K562 (cell line): Measurements from ENCODE around the gene SHFL. TPM values are rescaled to one million over a fixed set of nuclear protein-coding genes. Genes with fewer than 3 reads are reported as not detected.

Experiments
- ARNT ChIP-seq, 2 experiments: fragments of 450-650 bp; IDR thresholded peaks; 2 replicates each; pipeline ENCODE4 v1.6.1; 2016; ENCODE audit warnings: mild to moderate bottlenecking in 1 of 2
- BRD9 ChIP-seq: fragments of 450-650 bp; IDR thresholded peaks from 2 replicates; pipeline ENCODE4 v1.6.1; 2018; ENCODE audit warnings: low read depth; ENCODE audit not compliant: partially characterized antibody
- CCNT2 ChIP-seq: IDR thresholded peaks from 2 replicates; pipeline ENCODE4 v1.6.1; 2011; ENCODE audit warnings: borderline replicate concordance, low read depth, mild to moderate bottlenecking, moderate library complexity, mixed read lengths, low read length; ENCODE audit not compliant: insufficient read length; ENCODE audit errors: extremely low read depth
- FOXJ2 ChIP-seq: fragments of 200-800 bp; sonication (Bioruptor generic); IDR thresholded peaks from 2 replicates; pipeline ENCODE4 v1.6.1; 2016; ENCODE audit warnings: missing genetic modification characterization, missing compliant biosample characterization
- GTF2F1 ChIP-seq: IDR thresholded peaks from 2 replicates; pipeline ENCODE4 v1.6.1; 2011; ENCODE audit warnings: low read depth, low read length, improper control_type of control experiment
- LCOR ChIP-seq: sonication (generic); formaldehyde crosslinking; IDR thresholded peaks from 2 replicates; pipeline ENCODE4 v1.8.0; 2022; ENCODE audit warnings: mild to moderate bottlenecking, missing genetic modification reagents
- PRMT5 ChIP-seq: sonication (generic); formaldehyde crosslinking; IDR thresholded peaks from 2 replicates; pipeline ENCODE4 v1.5.0; 2020; ENCODE audit warnings: missing genetic modification reagents
- RBM14 ChIP-seq: fragments of 200-400 bp; formaldehyde crosslinking; IDR thresholded peaks from 2 replicates; pipeline ENCODE4 v1.6.1; 2018; ENCODE audit warnings: low read depth, mild to moderate bottlenecking, low read length, moderate library complexity, borderline replicate concordance; ENCODE audit not compliant: insufficient read depth
- TEAD4 ChIP-seq, 2 experiments: sonication (generic) in 1 of 2; formaldehyde crosslinking in 1 of 2; IDR thresholded peaks; 2 replicates each; pipeline versions ENCODE4 v1.6.1 to v1.8.0; 2012 to 2022; ENCODE audit warnings: borderline replicate concordance in 1 of 2, inconsistent platforms in 1 of 2, low read length in 1 of 2, mild to moderate bottlenecking in 1 of 2, missing genetic modification reagents in 1 of 2
- ZNF174 ChIP-seq: fragments of 250-450 bp; sonication (Bioruptor Pico); IDR thresholded peaks from 2 replicates; pipeline ENCODE4 v1.4.0; 2020; ENCODE audit warnings: mild to moderate bottlenecking
- ZNF778 ChIP-seq: fragments of 450-650 bp; formaldehyde crosslinking; IDR thresholded peaks from 2 replicates; pipeline ENCODE4 v1.4.0; 2020; ENCODE audit warnings: mild to moderate bottlenecking, moderate library complexity
- ZSCAN32 ChIP-seq: fragments of 450-650 bp; formaldehyde crosslinking; IDR thresholded peaks from 2 replicates; pipeline ENCODE4 v1.4.0; 2020; ENCODE audit warnings: mild to moderate bottlenecking, moderate library complexity
- polyA plus RNA-seq, 8 experiments: library from polyadenylated mRNA; depleted of rRNA in 4 of 8; stranded (reverse) in 5 of 8; unstranded in 3 of 8; fragments of >200 nt; fragmentation: Nextera tagmentation in 2 of 8; fragmentation: Illumina TruSeq in 1 of 8; extraction: Ambion mirVana in 2 of 8; extraction: Trizol in 1 of 8; gene quantifications; 2 replicates each; pipeline versions ENCODE4 v1.2.1 to v1.2.3, GENCODE V29; 2011 to 2014; ENCODE audit warnings: inconsistent platforms in 1 of 8, missing spikeins in 1 of 8
- total RNA-seq, 7 experiments: library from RNA; depleted of rRNA in 6 of 7; stranded (reverse); fragments of >200 nt in 6 of 7; fragmentation: Illumina TruSeq in 2 of 7; extraction: Trizol in 2 of 7; gene quantifications; 2 replicates each; pipeline versions ENCODE4 v1.2.1 to v1.2.3, GENCODE V29; 2011 to 2021; ENCODE audit warnings: low replicate concordance in 1 of 7
- TF ChIP-seq, protein P1 (sequence below): fragments of 450-650 bp; formaldehyde crosslinking; IDR thresholded peaks from 2 replicates; pipeline ENCODE4 v1.4.0; 2020; ENCODE audit warnings: mild to moderate bottlenecking, moderate library complexity
- TF ChIP-seq, protein P2 (sequence below): fragments of 450-650 bp; IDR thresholded peaks from 2 replicates; pipeline ENCODE4 v1.7.0; 2016; ENCODE audit warnings: borderline replicate concordance
- TF ChIP-seq, protein P3 (sequence below): sonication (generic); formaldehyde crosslinking; IDR thresholded peaks from 2 replicates; pipeline ENCODE4 v1.8.1; 2023; ENCODE audit warnings: mild to moderate bottlenecking, missing genetic modification reagents
- TF ChIP-seq, protein P4 (sequence below): fragments of 450-650 bp; formaldehyde crosslinking; IDR thresholded peaks from 2 replicates; pipeline ENCODE4 v1.4.0; 2020; ENCODE audit warnings: mild to moderate bottlenecking, moderate library complexity
- TF ChIP-seq, protein P5 (sequence below): fragments of 250-450 bp; sonication (Bioruptor Pico); IDR thresholded peaks from 2 replicates; pipeline ENCODE4 v1.4.0; 2020; ENCODE audit warnings: mild to moderate bottlenecking
- TF ChIP-seq, protein P6 (sequence below): fragments of 450-650 bp; IDR thresholded peaks from 2 replicates; pipeline ENCODE4 v1.6.1; 2016

The SHFL gene
- total and polyA plus RNA-seq, 9 of the 15 experiments (the other 6 are each of a cell fraction or from before 2014, with no cell fraction given): 1.5 to 25.7 (median 13.0) TPM

DNA sequence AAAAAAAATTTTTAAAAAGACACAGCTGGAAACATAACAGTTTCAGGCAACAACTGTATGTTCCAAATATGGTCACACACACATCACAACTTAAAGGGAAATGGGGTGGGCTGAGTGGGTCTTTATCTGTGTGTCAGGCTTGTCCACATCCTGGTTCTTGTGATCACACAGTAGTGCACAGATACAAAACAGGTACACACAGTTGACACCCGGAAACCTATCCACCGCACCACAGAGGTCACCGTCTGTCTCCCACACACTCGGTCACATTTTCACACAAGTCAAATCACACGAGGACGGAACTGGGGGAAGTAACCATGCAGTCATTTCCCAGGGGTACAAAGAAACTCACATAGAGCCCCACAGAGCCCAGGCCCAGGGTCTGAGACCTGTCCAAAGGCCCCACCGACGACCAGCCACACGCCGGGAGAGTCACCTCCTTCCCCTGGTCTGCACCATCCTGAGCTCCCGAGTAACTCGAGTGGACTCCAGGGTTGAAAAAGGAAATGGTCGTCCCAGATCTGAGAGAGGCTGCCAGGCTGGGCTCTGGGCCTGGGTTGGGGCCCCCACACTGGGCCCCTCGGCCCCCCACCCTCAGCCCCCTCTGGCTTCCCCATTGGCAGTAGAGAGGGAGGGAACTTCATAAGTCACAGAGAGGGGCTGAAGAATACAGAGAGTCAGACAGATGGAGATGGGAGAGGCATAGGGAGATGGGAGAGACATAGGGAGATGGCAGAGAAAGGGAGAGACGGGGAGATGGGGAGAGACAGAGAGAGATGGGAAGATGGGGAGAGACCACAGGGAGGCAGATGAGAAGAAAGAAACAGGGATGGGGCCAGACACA lies 18.8 kb downstream of the SHFL start (continued):
- TF ChIP-seq, protein P1, sequence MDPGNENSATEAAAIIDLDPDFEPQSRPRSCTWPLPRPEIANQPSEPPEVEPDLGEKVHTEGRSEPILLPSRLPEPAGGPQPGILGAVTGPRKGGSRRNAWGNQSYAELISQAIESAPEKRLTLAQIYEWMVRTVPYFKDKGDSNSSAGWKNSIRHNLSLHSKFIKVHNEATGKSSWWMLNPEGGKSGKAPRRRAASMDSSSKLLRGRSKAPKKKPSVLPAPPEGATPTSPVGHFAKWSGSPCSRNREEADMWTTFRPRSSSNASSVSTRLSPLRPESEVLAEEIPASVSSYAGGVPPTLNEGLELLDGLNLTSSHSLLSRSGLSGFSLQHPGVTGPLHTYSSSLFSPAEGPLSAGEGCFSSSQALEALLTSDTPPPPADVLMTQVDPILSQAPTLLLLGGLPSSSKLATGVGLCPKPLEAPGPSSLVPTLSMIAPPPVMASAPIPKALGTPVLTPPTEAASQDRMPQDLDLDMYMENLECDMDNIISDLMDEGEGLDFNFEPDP (CRISPR knock-in tag): no peak
- no peak for TF ChIP-seq ZSCAN32
- TF ChIP-seq GTF2F1: no peak
- no peak for TF ChIP-seq CCNT2
- TF ChIP-seq, protein P2, sequence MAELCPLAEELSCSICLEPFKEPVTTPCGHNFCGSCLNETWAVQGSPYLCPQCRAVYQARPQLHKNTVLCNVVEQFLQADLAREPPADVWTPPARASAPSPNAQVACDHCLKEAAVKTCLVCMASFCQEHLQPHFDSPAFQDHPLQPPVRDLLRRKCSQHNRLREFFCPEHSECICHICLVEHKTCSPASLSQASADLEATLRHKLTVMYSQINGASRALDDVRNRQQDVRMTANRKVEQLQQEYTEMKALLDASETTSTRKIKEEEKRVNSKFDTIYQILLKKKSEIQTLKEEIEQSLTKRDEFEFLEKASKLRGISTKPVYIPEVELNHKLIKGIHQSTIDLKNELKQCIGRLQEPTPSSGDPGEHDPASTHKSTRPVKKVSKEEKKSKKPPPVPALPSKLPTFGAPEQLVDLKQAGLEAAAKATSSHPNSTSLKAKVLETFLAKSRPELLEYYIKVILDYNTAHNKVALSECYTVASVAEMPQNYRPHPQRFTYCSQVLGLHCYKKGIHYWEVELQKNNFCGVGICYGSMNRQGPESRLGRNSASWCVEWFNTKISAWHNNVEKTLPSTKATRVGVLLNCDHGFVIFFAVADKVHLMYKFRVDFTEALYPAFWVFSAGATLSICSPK: no peak
- no peak for TF ChIP-seq ARNT (IDR thresholded peaks at IDR 0.05)
- TF ChIP-seq ZNF778: no peak
- 0 out of 2 replicates have a peak, but pooled peaks have one; percentile 39 for TF ChIP-seq FOXJ2 (tag)
- TF ChIP-seq, protein P3, sequence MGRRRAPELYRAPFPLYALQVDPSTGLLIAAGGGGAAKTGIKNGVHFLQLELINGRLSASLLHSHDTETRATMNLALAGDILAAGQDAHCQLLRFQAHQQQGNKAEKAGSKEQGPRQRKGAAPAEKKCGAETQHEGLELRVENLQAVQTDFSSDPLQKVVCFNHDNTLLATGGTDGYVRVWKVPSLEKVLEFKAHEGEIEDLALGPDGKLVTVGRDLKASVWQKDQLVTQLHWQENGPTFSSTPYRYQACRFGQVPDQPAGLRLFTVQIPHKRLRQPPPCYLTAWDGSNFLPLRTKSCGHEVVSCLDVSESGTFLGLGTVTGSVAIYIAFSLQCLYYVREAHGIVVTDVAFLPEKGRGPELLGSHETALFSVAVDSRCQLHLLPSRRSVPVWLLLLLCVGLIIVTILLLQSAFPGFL (CRISPR knock-in tag): no peak
- TF ChIP-seq, protein P4, sequence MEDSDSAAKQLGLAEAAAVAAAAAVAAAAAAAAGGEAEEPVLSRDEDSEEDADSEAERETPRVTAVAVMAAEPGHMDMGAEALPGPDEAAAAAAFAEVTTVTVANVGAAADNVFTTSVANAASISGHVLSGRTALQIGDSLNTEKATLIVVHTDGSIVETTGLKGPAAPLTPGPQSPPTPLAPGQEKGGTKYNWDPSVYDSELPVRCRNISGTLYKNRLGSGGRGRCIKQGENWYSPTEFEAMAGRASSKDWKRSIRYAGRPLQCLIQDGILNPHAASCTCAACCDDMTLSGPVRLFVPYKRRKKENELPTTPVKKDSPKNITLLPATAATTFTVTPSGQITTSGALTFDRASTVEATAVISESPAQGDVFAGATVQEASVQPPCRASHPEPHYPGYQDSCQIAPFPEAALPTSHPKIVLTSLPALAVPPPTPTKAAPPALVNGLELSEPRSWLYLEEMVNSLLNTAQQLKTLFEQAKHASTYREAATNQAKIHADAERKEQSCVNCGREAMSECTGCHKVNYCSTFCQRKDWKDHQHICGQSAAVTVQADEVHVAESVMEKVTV: no peak
- TF ChIP-seq TEAD4 (IDR thresholded peaks at IDR 0.05; ENCODE audit: low read length): no peak
- TF ChIP-seq TEAD4 (CRISPR knock-in tag; IDR thresholded peaks at IDR 0.05; ENCODE audit: borderline replicate concordance): no peak
- TF ChIP-seq ZNF174: no peak
- TF ChIP-seq LCOR (CRISPR knock-in tag): no peak
- no peak for TF ChIP-seq RBM14
- TF ChIP-seq, protein P5, sequence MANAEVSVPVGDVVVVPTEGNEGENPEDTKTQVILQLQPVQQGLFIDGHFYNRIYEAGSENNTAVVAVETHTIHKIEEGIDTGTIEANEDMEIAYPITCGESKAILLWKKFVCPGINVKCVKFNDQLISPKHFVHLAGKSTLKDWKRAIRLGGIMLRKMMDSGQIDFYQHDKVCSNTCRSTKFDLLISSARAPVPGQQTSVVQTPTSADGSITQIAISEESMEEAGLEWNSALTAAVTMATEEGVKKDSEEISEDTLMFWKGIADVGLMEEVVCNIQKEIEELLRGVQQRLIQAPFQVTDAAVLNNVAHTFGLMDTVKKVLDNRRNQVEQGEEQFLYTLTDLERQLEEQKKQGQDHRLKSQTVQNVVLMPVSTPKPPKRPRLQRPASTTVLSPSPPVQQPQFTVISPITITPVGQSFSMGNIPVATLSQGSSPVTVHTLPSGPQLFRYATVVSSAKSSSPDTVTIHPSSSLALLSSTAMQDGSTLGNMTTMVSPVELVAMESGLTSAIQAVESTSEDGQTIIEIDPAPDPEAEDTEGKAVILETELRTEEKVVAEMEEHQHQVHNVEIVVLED (CRISPR knock-in tag): no peak
- TF ChIP-seq, protein P6, sequence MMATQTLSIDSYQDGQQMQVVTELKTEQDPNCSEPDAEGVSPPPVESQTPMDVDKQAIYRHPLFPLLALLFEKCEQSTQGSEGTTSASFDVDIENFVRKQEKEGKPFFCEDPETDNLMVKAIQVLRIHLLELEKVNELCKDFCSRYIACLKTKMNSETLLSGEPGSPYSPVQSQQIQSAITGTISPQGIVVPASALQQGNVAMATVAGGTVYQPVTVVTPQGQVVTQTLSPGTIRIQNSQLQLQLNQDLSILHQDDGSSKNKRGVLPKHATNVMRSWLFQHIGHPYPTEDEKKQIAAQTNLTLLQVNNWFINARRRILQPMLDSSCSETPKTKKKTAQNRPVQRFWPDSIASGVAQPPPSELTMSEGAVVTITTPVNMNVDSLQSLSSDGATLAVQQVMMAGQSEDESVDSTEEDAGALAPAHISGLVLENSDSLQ: no peak
- no peak for TF ChIP-seq BRD9
- TF ChIP-seq PRMT5 (CRISPR knock-in tag): no peak
